Occipital lobe (tissue), 2 donors: ENCODE measurements around the gene UHRF2. TPM values are rescaled to one million over a fixed set of nuclear protein-coding genes. Genes with fewer than 3 reads are reported as not detected.
"Not testable (repeated sequence)": the region's sequence is repeated elsewhere in the genome, so short reads cannot be mapped to it uniquely, and the experiment has no call there.

Experiments
- DNase-seq: peaks from one replicate; lab custom pipeline; 2025; lab: John Stamatoyannopoulos, UW
- total RNA-seq: library from RNA; depleted of rRNA; stranded (reverse); fragments of >200 nt; gene quantifications from one replicate; pipeline ENCODE4 v1.2.3, GENCODE V29; 2014

UHRF2 gene
- total RNA-seq, result 84.7 TPM

GRCh38 chr9:6412487-6413364 is at the start of gene UHRF2:
UHRF2 (plus strand) TSS chr9:6413199; CDS start chr9:6413491, 292 bp downstream.
- peak; percentile 97 for DNase-seq

DNA sequence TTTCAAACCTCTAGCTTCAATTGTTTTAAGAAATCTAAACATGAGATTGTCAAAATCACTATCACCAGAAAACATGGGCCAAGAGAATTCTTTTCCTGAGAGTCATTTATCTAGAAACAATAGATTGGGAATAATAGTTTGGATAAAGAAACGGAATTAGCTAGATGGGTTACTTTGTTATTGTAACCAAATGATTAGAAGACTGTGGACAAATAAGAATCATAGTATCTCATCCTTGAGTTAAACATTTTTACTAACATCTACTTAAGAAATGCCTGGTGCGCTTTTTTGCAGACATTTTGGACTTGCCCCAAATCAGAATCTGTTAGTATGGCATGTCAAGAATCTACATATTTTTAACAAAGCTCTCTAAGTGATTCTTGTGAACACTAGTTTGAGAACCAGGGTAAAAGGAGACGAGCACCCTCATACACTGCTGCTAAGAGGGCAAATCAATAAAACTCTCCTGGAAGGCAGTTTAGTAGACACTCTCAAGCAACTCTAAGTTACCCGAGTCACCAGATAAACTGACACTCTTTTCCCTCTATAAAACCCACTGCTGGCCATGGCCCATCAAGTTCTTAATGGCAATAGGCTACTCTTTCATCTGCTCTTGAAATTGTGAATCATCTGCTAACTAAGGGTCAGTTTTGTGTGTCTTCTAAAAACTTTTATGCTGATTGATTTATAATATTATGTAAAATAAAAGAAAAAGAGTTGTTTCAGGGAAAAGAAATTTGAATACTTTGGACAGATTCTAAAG is 45.7 kb upstream of the UHRF2 start:
- no peak for DNase-seq

- DNase-seq, result no peak
These were observed 44.2 kb upstream of the UHRF2 start for GRCh38 chr9:6368831-6369230.

- DNase-seq, result not testable (repeated sequence)
These were observed 31.5 kb upstream of the UHRF2 start for GRCh38 chr9:6381477-6382012.

DNA sequence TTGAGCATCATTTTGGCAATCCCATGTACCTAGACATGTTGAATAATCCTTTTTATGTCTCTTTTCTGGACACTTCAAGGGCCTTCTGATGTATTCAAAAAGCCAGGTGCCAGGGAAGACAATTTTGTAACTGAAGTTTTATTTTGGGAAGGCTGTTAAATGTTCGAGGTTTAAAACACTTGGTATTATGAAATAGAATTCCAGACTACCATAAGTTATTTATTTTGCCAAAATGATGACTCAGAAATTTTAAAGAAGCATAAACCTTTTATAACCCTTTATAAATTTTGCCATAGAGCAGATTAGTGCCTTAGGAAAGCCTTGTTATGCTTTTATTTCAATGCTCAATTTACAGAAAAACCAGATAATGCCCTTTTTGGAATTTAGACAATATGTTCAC is 30.3 kb upstream of the UHRF2 start:
- DNase-seq, result no peak

DNA sequence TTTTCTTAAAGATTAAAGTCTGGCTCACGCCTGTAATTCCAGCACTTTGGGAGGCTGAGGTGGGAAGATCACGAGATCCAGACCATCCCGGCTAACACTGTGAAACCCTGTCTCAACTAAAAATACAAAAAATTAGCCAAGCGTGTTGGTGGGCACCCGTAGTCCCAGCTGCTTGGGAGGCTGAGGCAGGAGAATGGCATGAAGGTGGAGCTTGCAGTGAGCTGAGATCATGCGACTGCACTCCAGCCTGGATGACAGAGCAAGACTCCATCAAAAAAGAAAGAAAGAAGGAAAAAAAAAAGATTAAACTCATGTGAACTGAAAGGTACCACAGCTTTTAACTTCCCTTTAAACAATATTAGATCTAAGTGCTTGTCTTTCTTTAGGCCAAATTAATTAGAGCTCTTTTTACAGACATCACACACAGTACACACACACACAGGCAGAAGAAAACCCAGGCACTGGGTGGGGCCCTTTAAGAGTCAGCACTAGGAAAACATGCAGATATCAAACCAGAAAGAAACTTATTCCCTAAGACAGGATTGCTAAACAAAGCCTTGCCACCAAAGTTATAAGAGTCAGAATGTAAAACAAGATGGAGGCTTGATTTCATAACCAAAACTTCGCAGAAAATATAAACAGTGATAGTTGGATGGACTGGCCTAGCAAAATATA is 29.3 kb upstream of the UHRF2 start:
- no peak for DNase-seq

DNA sequence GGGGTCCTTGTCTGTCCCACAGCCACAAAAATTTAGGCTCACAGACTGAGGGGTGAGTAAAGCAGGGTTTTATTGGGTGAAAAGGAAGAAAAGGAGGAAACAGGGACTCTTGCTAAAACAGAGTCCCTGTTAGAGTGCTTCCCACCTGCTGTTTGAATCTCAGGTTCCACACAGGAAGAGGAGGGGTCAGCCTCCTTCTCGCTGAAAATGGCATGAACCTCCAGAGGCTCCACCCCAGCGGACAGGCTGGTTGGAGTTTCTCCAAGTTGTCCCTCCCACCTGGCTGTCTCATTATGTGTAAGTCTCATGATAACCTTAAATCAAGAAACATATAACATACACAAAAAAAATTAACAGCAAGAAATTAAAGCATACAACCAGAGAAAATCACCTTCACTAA is 28.3 kb upstream of the UHRF2 start:
- DNase-seq, result no peak

DNA sequence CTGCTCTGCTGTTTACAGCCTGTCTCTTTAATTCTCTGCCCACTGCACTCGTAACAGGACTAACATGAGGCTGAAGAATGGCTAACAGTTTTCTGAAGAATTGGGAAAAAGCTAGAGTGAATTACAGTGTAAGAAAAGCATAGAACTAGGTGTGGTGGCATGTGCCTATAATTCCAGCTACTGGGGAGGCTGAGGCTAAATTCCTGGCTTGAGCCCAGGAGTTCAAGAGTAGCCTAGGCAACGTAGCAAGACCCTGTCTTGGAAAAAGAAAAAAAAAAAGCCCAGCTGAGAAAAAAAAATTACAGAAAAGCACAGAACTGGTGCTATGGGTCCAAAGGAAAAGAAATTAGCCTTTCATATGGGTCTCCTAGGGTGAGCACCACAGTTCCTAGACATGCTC is 13.9 kb upstream of the UHRF2 start:
- DNase-seq, result no peak

DNA sequence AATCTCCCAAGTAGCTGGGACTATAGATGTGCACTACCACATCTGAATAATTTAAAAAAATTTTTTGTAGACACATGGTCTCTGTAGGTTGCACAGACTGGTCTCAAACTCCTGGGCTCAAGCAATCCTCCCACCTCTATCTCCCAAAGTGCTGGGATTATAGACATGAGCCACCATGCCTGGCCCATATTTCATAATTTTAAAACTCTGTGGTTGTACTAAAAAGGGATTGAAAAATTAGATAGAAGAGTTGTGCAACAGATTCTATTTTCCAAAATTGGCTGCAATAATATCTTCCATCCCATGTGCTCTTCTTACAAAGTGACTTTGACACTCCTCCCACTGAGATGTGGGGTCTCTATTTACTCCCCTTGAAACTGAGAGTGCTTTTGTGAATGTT is 7.6 kb upstream of the UHRF2 start:
- no peak for DNase-seq

DNA sequence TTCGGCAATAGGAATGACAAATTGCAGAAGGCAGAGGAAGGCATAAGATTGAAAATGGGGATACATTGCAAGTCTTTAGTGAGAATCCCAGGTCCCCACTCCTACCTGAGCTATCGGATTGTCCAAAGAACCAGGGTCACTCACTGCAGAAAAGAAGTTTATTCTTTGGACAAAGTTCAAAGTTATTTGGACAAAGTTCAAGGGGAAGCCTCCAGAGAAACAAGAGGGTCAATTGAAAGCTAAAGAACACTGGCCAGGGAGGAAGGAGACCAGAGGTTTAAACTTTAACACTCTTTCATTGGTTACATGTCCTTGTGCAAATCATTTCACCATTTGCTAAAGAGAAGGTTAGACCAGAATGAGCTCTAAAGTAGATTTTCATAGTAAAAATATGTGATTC is 5.2 kb upstream of the UHRF2 start:
- no peak for DNase-seq

DNA sequence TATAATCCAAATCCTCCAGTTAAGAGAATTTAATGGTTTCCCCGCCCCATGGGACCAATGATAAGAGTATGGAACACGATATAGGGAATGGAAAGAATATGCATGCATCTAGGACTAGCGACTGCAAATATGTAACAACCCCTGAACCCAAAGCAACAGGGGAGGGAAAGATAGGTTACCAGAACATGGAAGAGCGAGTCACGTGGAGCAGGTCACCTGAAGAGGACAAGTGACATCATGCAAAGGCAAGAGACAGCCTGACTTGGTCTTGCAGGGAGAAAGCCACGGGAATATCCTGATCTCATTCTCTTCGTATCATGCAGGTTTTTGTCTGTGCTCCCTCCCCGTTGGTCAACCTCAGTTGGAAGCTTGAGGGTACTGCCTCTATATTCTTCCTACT is 4.7 kb upstream of the UHRF2 start:
- DNase-seq, result no peak

GRCh38 chr9:6409811-6410210 is 3.2 kb upstream of the UHRF2 start:
- DNase-seq, result no peak

GRCh38 chr9:6410633-6411032 is 2.4 kb upstream of the UHRF2 start:
- DNase-seq, result no peak

DNA sequence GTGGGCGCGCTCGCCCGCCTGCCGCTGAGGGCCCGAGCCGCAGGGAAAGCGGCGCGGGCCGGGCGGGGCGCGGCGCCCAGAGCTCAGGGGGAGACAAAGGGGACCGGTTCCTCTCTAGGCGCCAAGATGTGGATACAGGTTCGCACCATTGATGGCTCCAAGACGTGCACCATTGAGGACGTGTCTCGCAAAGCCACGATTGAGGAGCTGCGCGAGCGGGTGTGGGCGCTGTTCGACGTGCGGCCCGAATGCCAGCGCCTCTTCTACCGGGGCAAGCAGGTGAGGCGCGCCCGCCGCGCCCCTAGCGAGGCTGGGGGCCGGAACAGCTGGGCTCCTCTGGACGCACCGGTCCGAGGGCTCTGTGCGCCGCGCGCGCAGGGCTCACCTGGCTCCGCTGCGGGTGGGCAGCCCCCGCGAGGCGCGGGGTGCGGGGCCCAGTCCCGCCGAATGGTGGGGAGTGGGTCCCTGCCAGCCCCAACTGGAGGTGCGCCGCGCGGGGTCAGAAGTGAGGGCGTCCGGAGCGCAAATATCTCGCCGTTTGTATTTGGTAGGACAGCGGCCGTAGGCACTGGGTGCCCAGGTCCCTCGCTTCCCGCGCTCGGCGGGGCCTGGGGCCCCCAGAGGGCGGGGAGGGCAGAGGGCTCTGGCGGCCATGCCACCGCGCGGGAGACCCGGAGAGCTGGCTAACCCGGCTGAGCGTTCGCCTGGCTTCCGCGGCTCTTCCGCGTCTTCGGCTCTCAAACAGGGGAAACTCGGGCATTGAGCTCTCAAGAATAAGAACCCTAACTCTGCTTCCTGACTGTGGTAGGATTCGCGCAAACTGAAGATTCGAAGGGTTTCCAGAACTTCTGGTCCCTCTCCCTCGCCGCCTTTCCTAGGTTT is 607 bp downstream of the UHRF2 start:
- DNase-seq, result peak; percentile 47

DNA sequence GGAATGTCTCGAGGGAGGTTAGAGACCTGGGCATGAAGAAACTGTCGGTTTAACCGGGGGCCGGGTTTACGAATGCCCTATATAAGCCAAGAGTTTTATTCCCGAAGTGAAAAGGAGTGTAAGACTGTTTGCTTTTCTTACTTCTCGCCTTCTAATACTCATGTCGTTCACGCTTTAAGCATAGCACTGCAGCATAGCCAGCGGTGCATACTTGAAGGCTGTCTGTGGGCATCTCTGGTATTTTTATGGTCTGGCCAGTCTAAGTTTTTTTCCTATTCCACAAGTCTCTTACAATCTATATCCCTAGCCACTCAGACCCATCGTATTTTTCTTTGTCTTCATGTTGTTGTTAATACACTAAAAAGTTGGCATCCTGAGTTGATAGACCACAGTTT is 1.2 kb downstream of the UHRF2 start:
- no peak for DNase-seq

DNA sequence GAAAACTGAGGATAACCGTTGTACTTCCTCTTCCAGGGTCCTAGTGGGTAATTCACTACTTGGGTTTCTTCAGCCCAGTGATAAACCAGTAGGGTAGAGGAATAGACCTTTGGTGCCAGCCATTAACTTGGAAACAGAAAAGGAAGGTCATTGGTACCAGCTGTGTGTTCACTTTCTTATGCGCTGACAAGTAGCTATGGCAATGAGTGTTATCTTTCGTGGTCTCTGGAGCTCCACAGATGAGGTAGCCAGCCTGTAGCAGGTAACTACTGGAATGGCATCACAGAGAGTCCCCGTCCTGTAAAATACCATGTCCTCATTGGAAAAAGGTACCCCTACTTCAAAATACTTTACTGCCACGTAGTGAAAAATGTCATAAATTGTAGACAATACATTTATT is 2.3 kb downstream of the UHRF2 start:
- no peak for DNase-seq

GRCh38 chr9:6417186-6417585 is 4.2 kb downstream of the UHRF2 start:
- no peak for DNase-seq

DNA sequence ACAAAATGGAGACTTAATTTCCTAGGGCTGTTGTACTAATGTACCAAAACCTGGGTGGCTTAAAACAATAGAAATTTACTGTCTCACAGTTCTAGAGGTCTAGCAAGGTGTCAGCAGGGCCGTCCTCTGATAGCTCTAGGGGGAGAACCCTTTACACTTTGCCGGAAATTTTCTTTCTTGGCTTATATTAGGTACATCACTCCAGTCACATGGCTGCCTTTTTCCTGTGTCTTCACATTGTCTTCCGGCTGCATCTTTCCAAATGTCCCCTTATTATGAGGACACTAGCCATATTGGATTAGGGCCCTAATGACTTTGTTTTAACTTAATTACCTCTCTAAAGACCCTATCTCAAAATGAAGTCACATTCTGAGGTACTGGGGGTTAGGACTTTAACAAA is 5.8 kb downstream of the UHRF2 start:
- DNase-seq, result no peak

DNA sequence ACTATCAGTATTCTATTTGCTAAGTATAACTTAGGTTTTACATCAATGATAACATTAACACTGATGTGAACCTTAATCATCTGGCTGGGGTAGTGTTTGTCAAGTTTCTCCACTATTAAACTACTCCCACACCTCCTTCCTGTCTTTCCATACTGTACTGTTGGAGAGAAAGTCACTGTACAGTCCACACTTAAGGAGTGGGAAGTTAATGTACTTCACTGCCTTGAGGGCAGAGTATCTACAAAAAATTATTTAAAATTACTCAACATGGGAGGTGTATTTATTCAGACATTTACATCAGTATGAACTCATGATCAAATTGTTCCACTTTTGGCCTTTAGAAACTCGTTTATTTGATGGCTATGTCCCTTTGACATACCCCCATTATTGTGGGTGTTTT is 11.9 kb downstream of the UHRF2 start:
- no peak for DNase-seq

DNA sequence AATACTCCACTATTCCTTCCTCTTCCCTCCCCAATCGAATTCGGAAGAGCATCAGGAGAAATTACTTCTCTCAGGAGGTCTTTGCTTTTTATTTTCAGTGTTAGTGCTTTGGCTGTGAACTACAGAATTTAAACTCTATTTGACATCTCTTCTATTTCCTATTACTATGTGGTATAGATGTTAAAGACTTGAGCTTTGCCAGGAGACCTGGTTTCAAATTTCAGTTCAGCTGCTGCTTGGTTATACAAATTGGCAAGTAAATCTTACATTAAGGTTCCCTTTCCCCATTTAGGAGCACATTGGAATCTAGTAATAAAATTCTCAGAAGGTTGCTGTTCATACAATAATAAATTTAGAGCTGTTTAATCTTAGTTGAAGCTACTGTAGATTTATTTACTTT is 13.1 kb downstream of the UHRF2 start:
- no peak for DNase-seq
